ENCODE data around the gene DYNLT4. TPM values are rescaled to one million over a fixed set of nuclear protein-coding genes. Genes with fewer than 3 reads are reported as not detected.
A peak's percentile ranks its signal among the peaks of the same experiment; 100 is the strongest.

Gene DYNLT4
- total and polyA plus RNA-seq, 2 experiments from 2014 or later: 0.59 TPM; not detected in 1

GRCh38 chr1:44835738-44836675, 28.9 kb upstream of the DYNLT4 start:
- no peaks in the 10 kb centered on the region for H4K20me1 ChIP-seq (ENCODE audit: insufficient read depth)
- no peaks in the 10 kb centered on the region for H3K4me1 ChIP-seq (ENCODE audit: insufficient read depth)
- TF ChIP-seq EZH2 (IDR thresholded peaks at IDR 0.05; ENCODE audit: insufficient read depth, poor library complexity, severe bottlenecking) (no peak), EZH2phosphoT487 (IDR thresholded peaks at IDR 0.05; ENCODE audit: insufficient read depth, low read depth) (no peak)
- no peak overlapping the region for H3K4me2 ChIP-seq (ENCODE audit: unreplicated experiment)
- no peaks in the 10 kb centered on the region for H3K9me3 ChIP-seq (ENCODE audit: low read depth)
- H2AFZ ChIP-seq: 0 out of 2 replicates have a peak overlapping the region, but pooled peaks have one; percentile 50
- no peak overlapping the region for H3K9ac ChIP-seq
- peak; percentile 74 for DNase-seq
- H3K79me2 ChIP-seq (ENCODE audit: insufficient read depth): no peaks in the 10 kb centered on the region
- H3K27ac ChIP-seq: no peak overlapping the region
- H3K36me3 ChIP-seq (ENCODE audit: low read depth): no peaks in the 10 kb centered on the region
- H3K4me3 ChIP-seq: no peak overlapping the region
- no peaks in the 10 kb centered on the region for H3K27me3 ChIP-seq (replicated peaks; ENCODE audit: insufficient read depth)
- in situ Hi-C loops (cut with MboI): loop anchor here (10.0 to 25.0 kb wide), 2 partner anchors 169 to 476 kb away; no protein-coding TSS in a partner anchor
- WGBS, 2 experiments (ENCODE audit: low coverage in 1 of 2, low lambda C conversion rate in 2 of 2, missing lambda C conversion rate in 2 of 2): 67 to 69% methylated on average over 23 of the region's 23 CpGs
- no peaks in the 10 kb centered on the region for H3F3A ChIP-seq (ENCODE audit: insufficient read depth)
- no peaks in the 10 kb centered on the region for H3K9me2 ChIP-seq (ENCODE audit: insufficient read depth)

GRCh38 chr1:44834328-44834727, 27.2 kb upstream of the DYNLT4 start:
- Histone ChIP-seq H3K4me2 (ENCODE audit: unreplicated experiment) (no peak overlapping the region), H4K20me1 (ENCODE audit: insufficient read depth) (no peaks in the 10 kb centered on the region), H3K79me2 (ENCODE audit: insufficient read depth) (no peaks in the 10 kb centered on the region), H3K27ac (no peak overlapping the region), H3K4me1 (ENCODE audit: insufficient read depth) (no peaks in the 10 kb centered on the region), H3K9ac (no peak overlapping the region), H3F3A (ENCODE audit: insufficient read depth) (no peaks in the 10 kb centered on the region), H3K36me3 (ENCODE audit: low read depth) (no peaks in the 10 kb centered on the region), H3K27me3 (replicated peaks; ENCODE audit: insufficient read depth) (no peaks in the 10 kb centered on the region), H3K4me3 (no peak overlapping the region), H2AFZ (no peak overlapping the region), H3K9me3 (ENCODE audit: low read depth) (no peaks in the 10 kb centered on the region), H3K9me2 (ENCODE audit: insufficient read depth) (no peaks in the 10 kb centered on the region)
- 81% methylated on average over 7 of the region's 7 CpGs for WGBS, 2 experiments (ENCODE audit: low coverage in 1 of 2, low lambda C conversion rate in 2 of 2, missing lambda C conversion rate in 2 of 2)
- in situ Hi-C loops (cut with MboI): loop anchor here (10.0 to 25.0 kb wide), 2 partner anchors 170 to 478 kb away; no protein-coding TSS in a partner anchor
- TF ChIP-seq EZH2 (IDR thresholded peaks at IDR 0.05; ENCODE audit: insufficient read depth, poor library complexity, severe bottlenecking) (no peak), EZH2phosphoT487 (IDR thresholded peaks at IDR 0.05; ENCODE audit: insufficient read depth, low read depth) (no peak)
- DNase-seq: no peak

- no peaks in the 10 kb centered on the region for H3K27me3 ChIP-seq (replicated peaks; ENCODE audit: insufficient read depth)
- 78 to 79% methylated on average over 13 of the region's 13 CpGs for WGBS, 2 experiments (ENCODE audit: low coverage in 1 of 2, low lambda C conversion rate in 2 of 2, missing lambda C conversion rate in 2 of 2)
- H4K20me1 ChIP-seq (ENCODE audit: insufficient read depth): no peaks in the 10 kb centered on the region
- H3K9me2 ChIP-seq (ENCODE audit: insufficient read depth): no peaks in the 10 kb centered on the region
- no peaks in the 10 kb centered on the region for H3K79me2 ChIP-seq (ENCODE audit: insufficient read depth)
- no peaks in the 10 kb centered on the region for H3F3A ChIP-seq (ENCODE audit: insufficient read depth)
- H2AFZ ChIP-seq: no peak overlapping the region
- no peaks in the 10 kb centered on the region for H3K4me1 ChIP-seq (ENCODE audit: insufficient read depth)
- TF ChIP-seq EZH2 (IDR thresholded peaks at IDR 0.05; ENCODE audit: insufficient read depth, poor library complexity, severe bottlenecking) (no peak), EZH2phosphoT487 (IDR thresholded peaks at IDR 0.05; ENCODE audit: insufficient read depth, low read depth) (no peak)
- no peak overlapping the region for H3K4me3 ChIP-seq
- DNase-seq: no peak
- H3K27ac ChIP-seq: no peak overlapping the region
- H3K36me3 ChIP-seq (ENCODE audit: low read depth): no peaks in the 10 kb centered on the region
- in situ Hi-C loops (cut with MboI): loop anchor here (10.0 to 25.0 kb wide), 2 partner anchors 173 to 480 kb away; no protein-coding TSS in a partner anchor
- H3K9me3 ChIP-seq (ENCODE audit: low read depth): no peaks in the 10 kb centered on the region
- H3K9ac ChIP-seq: no peak overlapping the region
- no peak overlapping the region for H3K4me2 ChIP-seq (ENCODE audit: unreplicated experiment)
These were observed 25.0 kb upstream of the DYNLT4 start for GRCh38 chr1:44832056-44832705.

- Histone ChIP-seq H3K27me3 (replicated peaks; ENCODE audit: insufficient read depth) (no peaks in the 10 kb centered on the region), H3F3A (ENCODE audit: insufficient read depth) (no peaks in the 10 kb centered on the region), H3K27ac (no peak overlapping the region), H4K20me1 (ENCODE audit: insufficient read depth) (no peaks in the 10 kb centered on the region), H3K36me3 (ENCODE audit: low read depth) (no peaks in the 10 kb centered on the region), H3K79me2 (ENCODE audit: insufficient read depth) (no peaks in the 10 kb centered on the region), H2AFZ (no peak overlapping the region), H3K9me2 (ENCODE audit: insufficient read depth) (no peaks in the 10 kb centered on the region), H3K4me2 (ENCODE audit: unreplicated experiment) (no peak overlapping the region), H3K4me1 (ENCODE audit: insufficient read depth) (no peaks in the 10 kb centered on the region), H3K9ac (no peak overlapping the region), H3K4me3 (no peak overlapping the region), H3K9me3 (ENCODE audit: low read depth) (no peaks in the 10 kb centered on the region)
- 53 to 56% methylated on average over 9 of the region's 9 CpGs for WGBS, 2 experiments (ENCODE audit: low coverage in 1 of 2, low lambda C conversion rate in 2 of 2, missing lambda C conversion rate in 2 of 2)
- in situ Hi-C loops (cut with MboI): loop anchor here (10.0 to 25.0 kb wide), 2 partner anchors 173 to 481 kb away; no protein-coding TSS in a partner anchor
- no peak for TF ChIP-seq EZH2 (IDR thresholded peaks at IDR 0.05; ENCODE audit: insufficient read depth, poor library complexity, severe bottlenecking)
- TF ChIP-seq EZH2phosphoT487 (IDR thresholded peaks at IDR 0.05; ENCODE audit: insufficient read depth, low read depth): no peak
- DNase-seq: no peak
These were observed 24.4 kb upstream of the DYNLT4 start for GRCh38 chr1:44831516-44831915.

Measured in GM23248 (cell line).